HG03521 (cell line): ENCODE data around the gene EIF3A.
"Not testable (repeated sequence)": the region's sequence is repeated elsewhere in the genome, so short reads cannot be mapped to it uniquely, and the experiment has no call there.

ENCODE experiments used
- ATAC-seq: cut with Tn5 transposase; IDR thresholded peaks from one replicate; pipeline ENCODE4 v1.9.1; 2021; ENCODE audit warnings: mild to moderate bottlenecking, moderate library complexity; ENCODE audit not compliant: unreplicated experiment

Gene EIF3A, protein sequence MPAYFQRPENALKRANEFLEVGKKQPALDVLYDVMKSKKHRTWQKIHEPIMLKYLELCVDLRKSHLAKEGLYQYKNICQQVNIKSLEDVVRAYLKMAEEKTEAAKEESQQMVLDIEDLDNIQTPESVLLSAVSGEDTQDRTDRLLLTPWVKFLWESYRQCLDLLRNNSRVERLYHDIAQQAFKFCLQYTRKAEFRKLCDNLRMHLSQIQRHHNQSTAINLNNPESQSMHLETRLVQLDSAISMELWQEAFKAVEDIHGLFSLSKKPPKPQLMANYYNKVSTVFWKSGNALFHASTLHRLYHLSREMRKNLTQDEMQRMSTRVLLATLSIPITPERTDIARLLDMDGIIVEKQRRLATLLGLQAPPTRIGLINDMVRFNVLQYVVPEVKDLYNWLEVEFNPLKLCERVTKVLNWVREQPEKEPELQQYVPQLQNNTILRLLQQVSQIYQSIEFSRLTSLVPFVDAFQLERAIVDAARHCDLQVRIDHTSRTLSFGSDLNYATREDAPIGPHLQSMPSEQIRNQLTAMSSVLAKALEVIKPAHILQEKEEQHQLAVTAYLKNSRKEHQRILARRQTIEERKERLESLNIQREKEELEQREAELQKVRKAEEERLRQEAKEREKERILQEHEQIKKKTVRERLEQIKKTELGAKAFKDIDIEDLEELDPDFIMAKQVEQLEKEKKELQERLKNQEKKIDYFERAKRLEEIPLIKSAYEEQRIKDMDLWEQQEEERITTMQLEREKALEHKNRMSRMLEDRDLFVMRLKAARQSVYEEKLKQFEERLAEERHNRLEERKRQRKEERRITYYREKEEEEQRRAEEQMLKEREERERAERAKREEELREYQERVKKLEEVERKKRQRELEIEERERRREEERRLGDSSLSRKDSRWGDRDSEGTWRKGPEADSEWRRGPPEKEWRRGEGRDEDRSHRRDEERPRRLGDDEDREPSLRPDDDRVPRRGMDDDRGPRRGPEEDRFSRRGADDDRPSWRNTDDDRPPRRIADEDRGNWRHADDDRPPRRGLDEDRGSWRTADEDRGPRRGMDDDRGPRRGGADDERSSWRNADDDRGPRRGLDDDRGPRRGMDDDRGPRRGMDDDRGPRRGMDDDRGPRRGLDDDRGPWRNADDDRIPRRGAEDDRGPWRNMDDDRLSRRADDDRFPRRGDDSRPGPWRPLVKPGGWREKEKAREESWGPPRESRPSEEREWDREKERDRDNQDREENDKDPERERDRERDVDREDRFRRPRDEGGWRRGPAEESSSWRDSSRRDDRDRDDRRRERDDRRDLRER (N-terminal part only)

DNA sequence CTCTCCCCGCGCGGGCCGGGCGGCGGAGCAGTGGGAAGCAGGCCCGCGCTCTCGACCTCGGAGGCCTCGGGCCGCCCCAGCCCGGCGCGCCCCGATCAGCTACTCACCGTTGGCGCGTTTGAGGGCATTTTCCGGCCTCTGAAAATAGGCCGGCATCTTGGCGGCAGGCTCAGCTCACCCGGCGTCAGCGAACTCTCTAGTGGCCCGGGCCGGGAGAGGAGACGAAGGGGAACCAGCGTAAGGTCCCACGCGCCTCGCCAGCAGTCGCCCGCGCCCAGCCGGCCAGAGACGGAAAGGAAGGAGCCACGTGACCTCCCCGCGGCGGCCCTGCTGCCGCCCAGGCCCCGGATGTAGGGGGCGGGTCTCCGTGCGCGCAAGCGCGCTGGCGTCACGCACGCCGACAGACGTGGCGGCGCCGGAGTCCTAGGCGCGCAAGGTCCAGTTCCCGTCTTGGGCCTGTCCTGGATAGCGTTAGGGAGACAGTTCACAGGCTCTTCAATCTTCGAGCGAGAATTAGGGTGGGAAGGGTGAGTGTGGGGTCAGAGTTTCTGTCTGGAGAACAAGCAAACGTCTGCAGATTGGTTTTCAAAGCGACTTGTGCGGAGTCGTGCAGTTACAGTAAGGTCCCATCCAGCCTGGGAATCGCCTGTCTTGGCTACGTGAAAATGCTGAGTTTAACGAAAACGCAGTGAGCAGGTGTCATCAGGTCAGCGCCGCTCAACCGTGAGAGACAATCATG lies at the start of gene EIF3A:
Gene EIF3A, minus strand, starts transcription at position 297 of the 739 bp plus-strand sequence. Its CDS starts 141 bp downstream, at position 156.
- ATAC-seq, result peak; percentile 83

DNA sequence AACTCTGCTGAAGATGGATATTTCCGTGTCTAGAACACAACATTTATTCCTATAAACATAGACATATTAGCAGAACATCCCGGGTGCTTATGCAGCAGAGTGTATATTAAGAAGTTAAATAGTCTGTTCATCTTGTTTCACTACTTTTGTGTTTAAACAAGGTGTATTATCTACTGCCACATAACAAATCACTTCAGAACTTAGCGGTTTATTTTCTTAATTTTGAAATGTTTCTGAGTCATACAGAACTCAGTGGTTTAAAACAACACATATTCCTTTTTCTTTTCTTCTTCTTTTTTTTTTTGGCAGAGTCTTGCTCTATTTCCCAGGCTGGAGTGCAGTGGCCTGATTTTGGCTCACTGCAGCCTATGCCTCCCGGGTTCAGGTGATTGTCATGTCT lies 49.1 kb upstream of the EIF3A start:
- no peak for ATAC-seq

DNA sequence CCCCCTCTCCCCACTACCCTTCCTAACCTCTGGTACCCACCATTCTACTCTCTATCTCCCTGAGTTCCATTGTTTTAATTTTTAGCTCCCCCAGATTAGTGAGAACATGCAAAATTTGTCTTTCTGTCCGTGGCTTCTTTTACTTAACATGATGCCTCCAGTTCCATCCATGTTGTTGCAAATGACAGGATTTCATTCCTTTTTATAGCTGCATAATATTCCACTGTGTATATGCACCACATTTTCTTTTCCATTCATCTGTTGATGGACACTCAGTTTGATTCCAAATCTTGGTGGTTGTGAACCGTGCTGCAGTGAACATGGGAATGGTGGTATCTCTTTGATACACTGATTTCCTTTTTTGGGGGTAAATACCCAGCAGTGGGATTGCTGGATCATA lies 45.3 kb upstream of the EIF3A start:
- ATAC-seq, result no peak

- ATAC-seq, result no peak
These were observed 40.3 kb upstream of the EIF3A start for GRCh38 chr10:119120875-119121274.

DNA sequence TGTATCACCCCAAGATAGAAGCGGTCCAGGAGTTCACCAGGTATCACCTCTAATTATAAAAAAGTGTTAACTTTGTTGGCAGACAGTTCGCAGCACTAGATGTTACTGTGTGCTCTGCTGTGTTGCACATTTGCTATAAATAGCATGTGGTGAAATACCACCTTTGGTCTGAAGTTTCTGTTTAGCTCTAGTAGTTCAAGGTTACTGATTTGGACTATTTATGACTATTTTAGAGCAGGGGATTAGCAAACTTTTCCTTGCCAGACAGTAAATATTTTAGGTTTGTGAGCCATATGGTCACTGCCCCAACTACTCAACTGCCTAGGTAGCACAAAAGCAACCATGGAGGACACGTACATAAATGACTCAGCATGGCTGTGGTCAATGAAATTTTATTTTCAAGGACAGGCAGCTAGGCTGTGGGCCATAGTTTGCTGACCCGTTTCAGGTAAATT lies 39.8 kb upstream of the EIF3A start:
- ATAC-seq, result peak; percentile 79

DNA sequence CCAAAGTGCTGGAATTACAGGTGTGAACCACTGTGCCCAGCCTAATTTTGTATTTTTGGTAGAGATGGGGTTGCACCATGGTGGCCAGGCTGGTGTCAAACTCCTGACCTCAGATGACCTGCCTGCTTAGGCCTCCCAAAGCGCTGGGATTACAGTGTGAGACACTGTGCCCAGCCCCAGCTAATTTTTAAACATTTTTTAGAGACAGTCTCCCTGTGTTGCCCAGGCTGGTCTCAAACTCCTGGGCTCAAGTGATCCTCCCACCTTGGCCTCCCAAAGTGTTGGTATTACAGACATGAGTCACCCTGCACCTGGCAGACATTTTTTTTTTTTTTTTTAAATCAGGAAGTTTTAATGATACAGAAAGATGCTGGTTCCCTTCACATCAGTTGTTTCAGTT lies 38.8 kb upstream of the EIF3A start:
- no peak for ATAC-seq

GRCh38 chr10:119118231-119118630 lies 37.6 kb upstream of the EIF3A start:
- ATAC-seq, result no peak

DNA sequence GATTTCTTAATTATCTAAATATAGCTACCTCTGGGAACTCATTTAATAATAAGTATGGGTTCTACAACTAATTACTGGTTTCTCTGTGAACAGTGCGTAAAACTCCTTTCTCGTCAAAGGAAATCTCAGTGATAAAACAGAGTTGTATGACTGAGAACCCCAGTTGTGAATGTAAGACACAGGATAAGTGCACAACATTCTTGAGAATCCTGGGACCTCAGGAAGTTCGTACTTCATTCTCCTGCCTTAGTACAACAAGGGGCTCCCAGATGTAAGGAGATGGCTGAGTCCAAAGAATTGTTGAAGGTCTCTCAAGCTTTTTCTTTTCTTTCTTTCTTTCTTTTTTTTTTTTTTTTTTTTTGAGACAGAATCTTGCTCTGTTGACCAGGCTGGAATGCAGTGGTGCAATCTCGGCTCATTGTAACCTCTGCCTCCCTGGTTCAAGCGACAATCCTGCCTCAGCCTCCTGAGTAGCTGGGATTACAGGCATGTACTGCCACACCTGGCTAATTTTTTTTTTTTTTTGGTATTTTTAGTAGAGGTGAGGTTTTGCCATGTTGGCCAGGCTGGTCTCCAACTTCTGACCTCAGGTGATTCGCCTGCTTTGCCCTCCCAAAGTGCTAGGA lies 35.8 kb upstream of the EIF3A start:
- ATAC-seq, result no peak

DNA sequence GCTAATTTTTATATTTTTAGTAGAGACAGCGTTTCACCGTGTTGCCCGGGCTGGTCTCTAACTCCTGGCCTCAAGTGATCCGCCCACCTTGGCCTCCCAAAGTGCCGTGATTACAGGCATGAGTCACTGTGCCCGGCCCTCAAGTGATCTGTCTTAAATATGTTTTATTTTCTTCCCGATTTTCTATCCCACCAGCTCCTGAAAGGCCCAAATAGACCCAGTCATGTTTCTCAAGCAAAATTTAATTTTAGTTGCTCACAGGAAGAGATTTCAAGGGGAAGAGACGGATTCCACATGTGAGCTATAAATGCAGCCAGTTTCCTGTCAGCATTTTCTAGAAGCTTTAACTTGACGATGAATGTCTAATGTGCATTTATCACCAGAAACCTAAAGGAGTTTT lies 35.3 kb upstream of the EIF3A start:
- ATAC-seq, result no peak

DNA sequence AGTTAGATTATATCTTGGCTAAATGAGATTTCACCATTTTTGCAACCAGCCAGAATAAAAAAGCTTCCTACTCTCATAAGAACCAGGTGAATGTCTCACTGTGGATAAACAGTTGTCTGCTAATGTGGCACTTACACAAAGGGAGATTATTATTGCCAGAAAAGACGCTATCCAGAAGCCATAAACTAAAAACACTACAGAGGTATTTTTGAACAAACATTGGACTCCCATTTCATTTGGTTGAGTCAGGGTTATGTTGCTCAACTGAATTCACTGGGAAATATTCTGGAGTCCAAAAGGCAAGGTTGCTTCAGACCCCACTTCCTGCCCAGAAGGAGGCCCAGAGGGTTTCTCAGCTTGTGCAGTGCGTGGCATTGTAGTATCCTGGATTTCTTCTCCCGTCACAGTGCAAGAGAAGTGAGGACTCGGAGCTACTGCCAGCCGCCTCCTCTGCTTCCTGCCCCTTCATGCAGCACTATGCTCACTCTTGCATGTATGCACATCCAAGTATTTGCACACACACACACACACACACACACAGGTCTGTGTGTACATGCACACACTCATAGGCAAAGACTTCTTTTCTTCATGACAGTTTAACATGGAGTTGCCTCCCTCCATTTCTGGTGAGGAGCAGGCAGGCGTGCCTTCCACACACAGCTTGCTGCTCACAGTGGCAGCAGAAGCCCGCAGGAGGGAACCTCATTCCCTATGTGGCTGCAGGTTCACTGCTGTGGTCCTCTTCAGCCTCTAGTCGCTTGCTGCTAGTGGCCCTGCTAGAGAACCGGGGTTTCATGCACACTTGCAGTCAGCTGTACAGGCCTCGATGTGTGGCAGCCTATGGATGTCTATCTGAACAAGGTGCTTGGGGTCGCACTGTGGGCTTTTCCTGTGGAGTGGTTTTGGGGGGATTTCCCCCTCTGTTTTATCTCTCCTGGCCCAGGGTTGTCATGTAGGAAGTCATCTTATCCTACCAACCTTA lies 33.4 kb upstream of the EIF3A start:
- ATAC-seq, result no peak

DNA sequence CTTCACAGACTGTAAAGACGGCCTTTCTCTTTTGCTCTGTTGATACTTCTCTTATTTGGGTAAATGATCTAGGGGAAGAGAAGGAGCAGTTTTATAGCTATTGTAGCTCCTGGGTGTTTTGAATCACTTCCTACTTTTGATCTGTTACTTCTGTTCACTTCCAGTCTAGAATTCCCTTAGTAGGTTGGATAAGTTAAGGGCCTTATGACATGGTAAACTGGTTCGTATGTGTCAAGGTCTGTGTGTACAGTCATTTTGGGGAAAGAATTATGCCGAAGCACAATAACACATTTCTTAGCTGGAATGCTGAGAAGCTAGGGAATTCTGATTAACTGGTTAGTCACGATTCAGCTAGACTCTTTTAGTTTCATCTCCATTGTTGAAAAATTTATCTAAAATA lies 31.4 kb upstream of the EIF3A start:
- no peak for ATAC-seq

DNA sequence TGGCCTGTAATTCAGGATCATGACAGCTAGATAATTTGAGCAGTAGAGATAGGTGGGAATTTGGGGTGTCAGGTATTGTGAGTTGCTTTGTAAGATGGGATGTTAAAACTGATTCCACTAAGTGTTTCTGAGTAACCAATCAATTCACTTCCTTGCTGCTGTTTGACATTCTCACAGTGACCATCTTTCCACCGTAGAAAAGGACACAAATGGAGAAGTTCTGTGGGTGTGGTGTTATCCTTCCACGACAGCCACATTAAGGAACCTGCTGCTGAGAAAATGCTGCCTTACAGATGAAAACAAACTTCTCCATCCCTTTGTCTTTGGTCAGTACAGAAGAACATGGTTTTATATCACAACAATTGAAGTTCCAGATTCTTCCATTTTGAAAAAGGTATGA lies 27.2 kb upstream of the EIF3A start:
- not testable (repeated sequence) for ATAC-seq

DNA sequence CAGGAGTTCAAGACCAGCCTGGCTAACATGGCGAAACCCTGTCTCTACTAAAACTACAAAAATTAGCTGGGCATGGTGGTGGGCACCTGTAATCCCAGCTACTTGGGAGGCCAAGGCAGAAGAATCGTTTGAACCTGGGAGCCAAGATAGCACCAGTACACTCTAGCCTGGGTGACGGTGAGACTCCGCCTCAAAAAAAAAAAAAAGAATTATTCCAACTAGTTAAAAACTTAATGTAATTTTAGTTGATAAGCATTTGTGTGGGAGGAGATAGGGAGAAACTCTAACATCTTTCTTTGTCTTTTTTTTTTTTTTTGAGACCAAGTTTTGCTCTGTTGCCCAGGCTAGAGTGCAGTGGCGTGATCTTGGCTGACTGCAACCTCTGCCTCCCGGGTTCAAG lies 26.5 kb upstream of the EIF3A start:
- not testable (repeated sequence) for ATAC-seq

- not testable (repeated sequence) for ATAC-seq
These were observed 25.3 kb upstream of the EIF3A start for GRCh38 chr10:119105899-119106298.

GRCh38 chr10:119105155-119105554 lies 24.5 kb upstream of the EIF3A start:
- no peak for ATAC-seq

DNA sequence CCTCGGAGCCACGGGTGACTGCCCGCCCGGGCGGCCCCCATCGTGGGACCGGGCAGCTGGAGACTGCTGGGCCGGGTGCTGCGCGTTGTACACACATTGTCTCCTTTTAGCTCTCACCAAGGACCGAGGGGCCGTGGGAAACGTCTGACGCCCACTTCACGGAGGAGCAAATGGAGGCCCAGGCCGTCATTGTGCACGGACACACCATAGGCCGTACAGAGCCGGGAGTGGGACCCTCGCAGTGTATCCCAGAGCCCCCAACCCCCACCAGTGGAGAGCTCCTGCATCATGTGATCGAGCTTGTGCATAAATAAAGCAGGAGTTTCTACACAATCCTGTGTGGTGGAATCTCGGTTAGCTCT lies 24.0 kb upstream of the EIF3A start:
- ATAC-seq, result no peak

- ATAC-seq, result peak; percentile 82
These were observed 23.5 kb upstream of the EIF3A start, which contains the start of gene DENND10 for GRCh38 chr10:119103903-119104653. Gene DENND10, plus strand, starts transcription at chr10:119104113. Its CDS starts 30 bp downstream, at chr10:119104143.
